BLaER1 treated with 17β-estradiol and CSF1 and Interleukin-3, amounts not matched to agents 10 nM and 100 nM (cell line): ENCODE measurements around the gene SYT2.
"Not testable (repeated sequence)": the region's sequence is repeated elsewhere in the genome, so short reads cannot be mapped to it uniquely, and the experiment has no call there.

Experiments used
- H3K27ac ChIP-seq, 11 experiments: shearing (Covaris generic); formaldehyde crosslinking; 2 replicates each; pipeline ENCODE4 v1.8.1; 2022
- H3K27me3 ChIP-seq, 11 experiments: shearing (Covaris generic); formaldehyde crosslinking; 2 replicates each; pipeline ENCODE4 v1.8.1; 2022
- H3K36me3 ChIP-seq, 11 experiments: shearing (Covaris generic); formaldehyde crosslinking; 2 replicates each; pipeline ENCODE4 v1.8.1; 2022
- H3K4me1 ChIP-seq, 10 experiments: shearing (Covaris generic); formaldehyde crosslinking; 2 replicates each; pipeline ENCODE4 v1.8.1; 2022
- H3K4me2 ChIP-seq, 11 experiments: shearing (Covaris generic); formaldehyde crosslinking; 2 replicates each; pipeline ENCODE4 v1.8.1; 2022
- H3K4me3 ChIP-seq, 10 experiments: shearing (Covaris generic); formaldehyde crosslinking; 2 replicates each; pipeline ENCODE4 v1.8.1; 2022
- H3K9ac ChIP-seq, 11 experiments: shearing (Covaris generic); formaldehyde crosslinking; 2 replicates each; pipeline ENCODE4 v1.8.1; 2022
- H3K9me3 ChIP-seq, 11 experiments: shearing (Covaris generic); formaldehyde crosslinking; replicated peaks in 1 of 11; 2 replicates each; pipeline ENCODE4 v1.8.1; 2022
- H4K20me1 ChIP-seq, 11 experiments: shearing (Covaris generic); formaldehyde crosslinking; 2 replicates each; pipeline ENCODE4 v1.8.1; 2022
- Cebpa-rat ChIP-seq, 11 experiments: shearing (Covaris generic); IDR thresholded peaks; 2 replicates each; pipeline ENCODE4 v1.8.1; 2022

SYT2 gene

GRCh38 chr1:202638019-202638700, 72.1 kb downstream of the SYT2 start:
- Histone ChIP-seq H3K27me3 (peaks cover 25 to 99% (median 37%) of the 10 kb centered on the region in 11 experiments), H3K27ac (no peak overlapping the region), H3K36me3 (no peaks in the 10 kb centered on the region), H3K9me3 (no peaks in the 10 kb centered on the region), H3K4me3 (no peak overlapping the region), H4K20me1 (peaks cover 0 to 69% (median 3%) of the 10 kb centered on the region in 11 experiments; a peak in 9 of 22 replicates), H3K9ac (no peak overlapping the region), H3K4me2 (no peak overlapping the region), H3K4me1 (peaks cover 0 to 6% (median 0%) of the 10 kb centered on the region in 10 experiments; a peak in 1 of 20 replicates)
- no peak for TF ChIP-seq Cebpa-rat (IDR thresholded peaks at IDR 0.05)

- not testable (repeated sequence) for H3K4me3 ChIP-seq, H3K4me2 ChIP-seq, H3K27ac ChIP-seq, H3K9me3 ChIP-seq, H3K9ac ChIP-seq, H3K36me3 ChIP-seq, H3K4me1 ChIP-seq
- Histone ChIP-seq H4K20me1 (peaks cover 0 to 70% (median under 1%) of the 10 kb centered on the region in 11 experiments; a peak in 8 of 22 replicates), H3K27me3 (peaks cover 18 to 99% (median 30%) of the 10 kb centered on the region in 11 experiments)
These were observed 72.8 kb downstream of the SYT2 start for GRCh38 chr1:202637321-202638018.

- H3K27ac ChIP-seq, H3K36me3 ChIP-seq, H3K9me3 ChIP-seq, H3K9ac ChIP-seq, H3K4me2 ChIP-seq, H3K4me3 ChIP-seq: not testable (repeated sequence)
- Histone ChIP-seq H3K27me3 (peaks cover 5 to 99% (median 17%) of the 10 kb centered on the region in 11 experiments), H3K4me1 (peaks cover 6 to 14% (median 11%) of the 10 kb centered on the region in 10 experiments; a peak in 19 of 20 replicates), H4K20me1 (peaks cover 0 to 74% (median 4%) of the 10 kb centered on the region in 11 experiments; a peak in 8 of 22 replicates)
These were observed 74.1 kb downstream of the SYT2 start for GRCh38 chr1:202636171-202636570.

GRCh38 chr1:202632241-202632640, 78.0 kb downstream of the SYT2 start:
- TF ChIP-seq Cebpa-rat (IDR thresholded peaks at IDR 0.05), result no peak
- Histone ChIP-seq H3K27ac (no peak overlapping the region), H3K4me3 (no peak overlapping the region), H3K9ac (no peak overlapping the region), H3K36me3 (no peaks in the 10 kb centered on the region), H4K20me1 (peaks cover 4 to 88% (median 22%) of the 10 kb centered on the region in 11 experiments; a peak in 14 of 22 replicates), H3K4me2 (peak overlapping the region in 9 of 11 experiments; percentile 46 to 95 (median 78); a peak in 16 of 22 replicates), H3K4me1 (peaks cover 32 to 53% (median 51%) of the 10 kb centered on the region in 10 experiments), H3K27me3 (peaks cover 0 to 98% (median 5%) of the 10 kb centered on the region in 11 experiments; a peak in 12 of 22 replicates), H3K9me3 (no peaks in the 10 kb centered on the region)

GRCh38 chr1:202631076-202631923, 79.0 kb downstream of the SYT2 start:
- Histone ChIP-seq H3K36me3 (no peaks in the 10 kb centered on the region), H3K4me2 (peak overlapping the region in 9 of 11 experiments; percentile 46 to 95 (median 78); a peak in 18 of 22 replicates), H3K27ac (no peak overlapping the region), H3K9ac (no peak overlapping the region), H3K4me3 (no peak overlapping the region), H3K4me1 (peaks cover 40 to 62% (median 60%) of the 10 kb centered on the region in 10 experiments), H3K9me3 (no peaks in the 10 kb centered on the region), H4K20me1 (peaks cover 4 to 89% (median 22%) of the 10 kb centered on the region in 11 experiments; a peak in 14 of 22 replicates), H3K27me3 (peaks cover 0 to 98% (median 5%) of the 10 kb centered on the region in 11 experiments; a peak in 12 of 22 replicates)
- TF ChIP-seq Cebpa-rat (IDR thresholded peaks at IDR 0.05), result no peak

- peaks cover 4 to 89% (median 22%) of the 10 kb centered on the region in 11 experiments; a peak in 14 of 22 replicates for H4K20me1 ChIP-seq
- H3K9ac ChIP-seq, result no peak overlapping the region
- H3K27me3 ChIP-seq, result peaks cover 0 to 98% (median 5%) of the 10 kb centered on the region in 11 experiments; a peak in 12 of 22 replicates
- H3K4me3 ChIP-seq, result no peak overlapping the region
- TF ChIP-seq Cebpa-rat (IDR thresholded peaks at IDR 0.05), result no peak
- no peaks in the 10 kb centered on the region for H3K36me3 ChIP-seq
- no peaks in the 10 kb centered on the region for H3K9me3 ChIP-seq
- H3K4me2 ChIP-seq, result peak overlapping the region in 9 of 11 experiments; percentile 46 to 95 (median 78); a peak in 18 of 22 replicates
- peaks cover 40 to 70% (median 68%) of the 10 kb centered on the region in 10 experiments for H3K4me1 ChIP-seq
- H3K27ac ChIP-seq, result no peak overlapping the region
These were observed 79.7 kb downstream of the SYT2 start for GRCh38 chr1:202630541-202630940.

- not testable (repeated sequence) for H3K9me3 ChIP-seq, H3K4me3 ChIP-seq, H3K9ac ChIP-seq, H3K27ac ChIP-seq, H3K36me3 ChIP-seq
- Histone ChIP-seq H3K4me2 (peak overlapping the region in 9 of 11 experiments; percentile 46 to 95 (median 78); a peak in 15 of 22 replicates), H4K20me1 (peaks cover 4 to 87% (median 22%) of the 10 kb centered on the region in 11 experiments; a peak in 14 of 22 replicates), H3K27me3 (peaks cover 0 to 95% (median 5%) of the 10 kb centered on the region in 11 experiments; a peak in 12 of 22 replicates), H3K4me1 (peaks cover 40 to 72% (median 70%) of the 10 kb centered on the region in 10 experiments)
These were observed 80.2 kb downstream of the SYT2 start for GRCh38 chr1:202630096-202630495.

- peaks cover 0 to 95% (median 5%) of the 10 kb centered on the region in 11 experiments; a peak in 12 of 22 replicates for H3K27me3 ChIP-seq
- H3K4me3 ChIP-seq, H3K36me3 ChIP-seq, H3K9ac ChIP-seq, H3K9me3 ChIP-seq: not testable (repeated sequence)
- H3K4me1 ChIP-seq, result peaks cover 40 to 79% (median 77%) of the 10 kb centered on the region in 10 experiments
- peak overlapping the region in 1 of 11 experiments; percentile 7; a peak in 2 of 22 replicates for H3K27ac ChIP-seq
- peak overlapping the region; percentile 76 to 95 (median 82) for H3K4me2 ChIP-seq
- H4K20me1 ChIP-seq, result peaks cover 4 to 87% (median 22%) of the 10 kb centered on the region in 11 experiments; a peak in 14 of 22 replicates
These were observed 80.9 kb downstream of the SYT2 start for GRCh38 chr1:202629257-202629811.
